ENCODE data around the gene KCNG3. TPM values are rescaled to one million over a fixed set of nuclear protein-coding genes. Genes with fewer than 3 reads are reported as not detected.

KCNG3 gene
- polyA plus RNA-seq, 3 donors, result not detected

DNA sequence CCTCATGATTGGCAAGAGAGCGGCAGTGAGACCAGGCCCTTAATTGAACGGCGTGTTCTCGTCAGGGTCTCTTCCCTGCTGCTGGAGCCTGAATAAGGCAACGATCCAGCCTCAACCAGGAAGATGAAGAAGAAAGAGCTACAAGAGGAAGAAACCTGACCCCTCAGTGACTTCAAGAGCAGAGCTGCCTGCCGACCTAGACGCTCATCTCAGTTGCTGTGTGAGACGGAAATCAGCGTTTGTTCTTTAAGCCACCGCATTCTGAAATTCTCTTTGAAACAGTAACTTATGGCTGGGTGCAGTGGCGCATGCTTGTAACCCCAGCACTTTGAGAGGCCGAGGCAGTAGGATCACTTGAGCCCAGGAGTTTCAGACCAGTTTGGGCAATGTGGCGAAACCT, 29.6 kb upstream of the KCNG3 start:
- intact Hi-C loops (cut with micrococcal nuclease), result no loop called here
- Mint-ChIP-seq H3K9me3 (peaks cover 0 to 17% (median 6%) of the 10 kb centered on the region in 7 donors), H3K4me1 (no peaks in the 10 kb centered on the region), H3K27ac (no peak overlapping the region), H3K4me3 (no peak overlapping the region), H3K27me3 (ENCODE audit: low read depth in 3 of 3) (peaks cover 2 to 6% (median 3%) of the 10 kb centered on the region in 3 donors), H3K36me3 (no peaks in the 10 kb centered on the region)
- Histone ChIP-seq H3K9ac (ENCODE audit: insufficient read depth, low read length, poor library complexity, severe bottlenecking) (no peak overlapping the region), H3K4me3 (replicated peaks in 1 of 3; ENCODE audit: low read depth in 2 of 3, low read length in 3 of 3) (no peak overlapping the region), H3K4me1 (ENCODE audit: control insufficient read depth in 1 of 2, insufficient read depth in 2 of 2, low read length in 2 of 2) (no peaks in the 10 kb centered on the region), H3K4me2 (replicated peaks; ENCODE audit: extremely low read depth, low read length, poor library complexity, severe bottlenecking) (no peak overlapping the region), H3K27me3 (ENCODE audit: control insufficient read depth in 2 of 2, insufficient read depth in 2 of 2, low read length in 2 of 2) (no peaks in the 10 kb centered on the region), H3K27ac (ENCODE audit: low read depth in 1 of 2, low read length in 2 of 2) (no peak overlapping the region), H3K79me2 (ENCODE audit: insufficient read depth, low read length) (no peaks in the 10 kb centered on the region), H3K36me3 (replicated peaks in 1 of 2; ENCODE audit: control insufficient read depth in 1 of 2, insufficient read depth in 2 of 2, low read length in 2 of 2) (no peaks in the 10 kb centered on the region), H4K20me1 (ENCODE audit: insufficient read depth, low read length) (no peaks in the 10 kb centered on the region), H2AFZ (ENCODE audit: insufficient read depth, low read depth, low read length, poor library complexity, severe bottlenecking) (no peak overlapping the region), H3K9me3 (replicated peaks in 1 of 2; ENCODE audit: control insufficient read depth in 1 of 2, insufficient read depth in 1 of 2, low read length in 2 of 2) (no peaks in the 10 kb centered on the region)
- DNase-seq, result no peak
- 72% methylated on average over 9 of the region's 13 CpGs for WGBS (ENCODE audit: insufficient coverage)
- TF ChIP-seq, protein P1, sequence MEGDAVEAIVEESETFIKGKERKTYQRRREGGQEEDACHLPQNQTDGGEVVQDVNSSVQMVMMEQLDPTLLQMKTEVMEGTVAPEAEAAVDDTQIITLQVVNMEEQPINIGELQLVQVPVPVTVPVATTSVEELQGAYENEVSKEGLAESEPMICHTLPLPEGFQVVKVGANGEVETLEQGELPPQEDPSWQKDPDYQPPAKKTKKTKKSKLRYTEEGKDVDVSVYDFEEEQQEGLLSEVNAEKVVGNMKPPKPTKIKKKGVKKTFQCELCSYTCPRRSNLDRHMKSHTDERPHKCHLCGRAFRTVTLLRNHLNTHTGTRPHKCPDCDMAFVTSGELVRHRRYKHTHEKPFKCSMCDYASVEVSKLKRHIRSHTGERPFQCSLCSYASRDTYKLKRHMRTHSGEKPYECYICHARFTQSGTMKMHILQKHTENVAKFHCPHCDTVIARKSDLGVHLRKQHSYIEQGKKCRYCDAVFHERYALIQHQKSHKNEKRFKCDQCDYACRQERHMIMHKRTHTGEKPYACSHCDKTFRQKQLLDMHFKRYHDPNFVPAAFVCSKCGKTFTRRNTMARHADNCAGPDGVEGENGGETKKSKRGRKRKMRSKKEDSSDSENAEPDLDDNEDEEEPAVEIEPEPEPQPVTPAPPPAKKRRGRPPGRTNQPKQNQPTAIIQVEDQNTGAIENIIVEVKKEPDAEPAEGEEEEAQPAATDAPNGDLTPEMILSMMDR (IDR thresholded peaks at IDR 0.05), result no peak

GRCh38 chr2:42522035-42522434, 28.3 kb upstream of the KCNG3 start:
- Histone ChIP-seq H3K9me3 (replicated peaks in 1 of 2; ENCODE audit: control insufficient read depth in 1 of 2, insufficient read depth in 1 of 2, low read length in 2 of 2) (no peaks in the 10 kb centered on the region), H3K27me3 (ENCODE audit: control insufficient read depth in 2 of 2, insufficient read depth in 2 of 2, low read length in 2 of 2) (no peaks in the 10 kb centered on the region), H3K79me2 (ENCODE audit: insufficient read depth, low read length) (no peaks in the 10 kb centered on the region), H3K4me3 (replicated peaks in 1 of 3; ENCODE audit: low read depth in 2 of 3, low read length in 3 of 3) (no peak overlapping the region), H3K36me3 (replicated peaks in 1 of 2; ENCODE audit: control insufficient read depth in 1 of 2, insufficient read depth in 2 of 2, low read length in 2 of 2) (no peaks in the 10 kb centered on the region), H3K27ac (ENCODE audit: low read depth in 1 of 2, low read length in 2 of 2) (no peak overlapping the region), H3K4me2 (replicated peaks; ENCODE audit: extremely low read depth, low read length, poor library complexity, severe bottlenecking) (no peak overlapping the region), H3K4me1 (ENCODE audit: control insufficient read depth in 1 of 2, insufficient read depth in 2 of 2, low read length in 2 of 2) (no peaks in the 10 kb centered on the region), H3K9ac (ENCODE audit: insufficient read depth, low read length, poor library complexity, severe bottlenecking) (no peak overlapping the region), H4K20me1 (ENCODE audit: insufficient read depth, low read length) (no peaks in the 10 kb centered on the region), H2AFZ (ENCODE audit: insufficient read depth, low read depth, low read length, poor library complexity, severe bottlenecking) (no peak overlapping the region)
- no peak overlapping the region for H3K4me3 Mint-ChIP-seq
- DNase-seq, result no peak
- H3K27ac Mint-ChIP-seq, result peak overlapping the region in 1 of 7 donors; percentile 32
- H3K36me3 Mint-ChIP-seq, result no peaks in the 10 kb centered on the region
- TF ChIP-seq, protein P1 (IDR thresholded peaks at IDR 0.05), result no peak
- intact Hi-C loops (cut with micrococcal nuclease), result no loop called here
- WGBS (ENCODE audit: insufficient coverage), result 75% methylated on average over 1 of the region's 2 CpGs
- no peaks in the 10 kb centered on the region for H3K4me1 Mint-ChIP-seq
- H3K9me3 Mint-ChIP-seq, result peaks cover 0 to 16% (median 6%) of the 10 kb centered on the region in 7 donors
- H3K27me3 Mint-ChIP-seq (ENCODE audit: low read depth in 3 of 3), result peaks cover 0 to 7% (median 5%) of the 10 kb centered on the region in 3 donors
